BE2C (cell line): ENCODE results near the gene ABLIM3.

Experiments used
- DNase-seq: peaks from one replicate; pipeline ENCODE4 v3.0.0-alpha.2; 2020
- H3K27me3 ChIP-seq: fragments of 250-450 bp; sonication (Bioruptor Pico); 2 replicates; pipeline ENCODE4 v1.5.1; 2020; ENCODE audit warnings: mild to moderate bottlenecking
- H3K36me3 ChIP-seq: fragments of 250-450 bp; sonication (Bioruptor Pico); 2 replicates; pipeline ENCODE4 v1.5.1; 2020; ENCODE audit warnings: mild to moderate bottlenecking
- H3K4me1 ChIP-seq: fragments of 250-450 bp; sonication (Bioruptor Pico); 2 replicates; pipeline ENCODE4 v1.5.1; 2020
- H3K4me3 ChIP-seq: 2 replicates; pipeline ENCODE4 v1.5.1; 2011; ENCODE audit warnings: low read depth, low read length
- H3K9me3 ChIP-seq: fragments of 250-450 bp; sonication (Bioruptor Pico); 2 replicates; pipeline ENCODE4 v1.5.1; 2020
- CTCF ChIP-seq: IDR thresholded peaks from 2 replicates; pipeline ENCODE4 v1.5.1; 2012; ENCODE audit warnings: mild to moderate bottlenecking, low read depth, low read length

ABLIM3 gene

DNA sequence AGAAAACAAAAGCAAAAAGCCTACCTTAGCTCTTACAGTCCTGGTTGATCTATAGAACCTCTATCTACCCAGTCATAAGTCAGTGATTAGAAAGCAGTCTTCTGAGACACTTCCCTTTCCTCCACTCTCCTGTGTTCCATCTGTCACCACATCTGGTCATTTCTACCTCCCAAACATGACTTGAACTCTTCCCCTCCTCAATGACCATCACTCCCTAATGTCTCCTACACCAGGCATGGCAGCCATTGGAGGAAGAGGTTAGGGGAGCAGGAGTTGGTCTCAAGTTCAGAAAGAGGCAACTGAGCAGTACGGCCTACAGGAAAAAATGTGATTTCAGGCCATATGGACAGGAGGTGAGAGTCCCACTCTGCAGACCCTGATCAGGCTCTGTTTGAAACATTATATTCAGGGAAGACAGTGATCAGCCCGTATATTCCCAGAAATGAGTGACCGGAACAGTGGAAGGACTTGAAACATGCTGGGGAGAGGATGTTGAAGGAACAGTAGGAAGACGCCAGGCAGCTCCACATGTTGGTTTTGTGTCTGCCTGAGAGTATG is 12.0 kb downstream of the ABLIM3 start:
- no peaks in the 10 kb centered on the region for H3K36me3 ChIP-seq
- no peak overlapping the region for H3K4me3 ChIP-seq
- H3K9me3 ChIP-seq = no peaks in the 10 kb centered on the region
- no peaks in the 10 kb centered on the region for H3K4me1 ChIP-seq
- H3K27me3 ChIP-seq = no peaks in the 10 kb centered on the region
- no peak for DNase-seq
- TF ChIP-seq CTCF = no peak

- Histone ChIP-seq H3K36me3 (no peaks in the 10 kb centered on the region), H3K9me3 (no peaks in the 10 kb centered on the region), H3K4me3 (no peak overlapping the region), H3K4me1 (no peaks in the 10 kb centered on the region), H3K27me3 (no peaks in the 10 kb centered on the region)
- no peak for DNase-seq
- no peak for TF ChIP-seq CTCF
These were observed 12.7 kb downstream of the ABLIM3 start for GRCh38 chr5:149153751-149154610.

DNA sequence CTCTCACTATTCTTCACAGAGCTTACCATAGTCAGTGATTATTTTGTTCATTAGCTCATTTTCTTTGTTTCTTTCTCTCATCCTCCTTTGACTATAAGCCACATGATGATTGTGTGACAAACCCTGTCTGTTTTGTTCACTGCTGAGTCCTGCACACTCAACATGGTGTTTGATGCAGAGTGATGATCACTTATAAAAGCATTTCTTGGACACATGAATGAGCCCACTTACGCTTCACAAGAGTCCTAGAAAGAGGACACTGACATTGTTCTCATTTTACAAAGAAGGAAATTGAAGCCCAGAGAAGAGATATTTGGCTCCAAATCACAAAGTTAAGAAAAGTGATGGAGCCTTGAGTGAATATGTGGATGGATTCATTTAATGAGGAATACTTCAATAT is 13.4 kb downstream of the ABLIM3 start:
- DNase-seq = no peak
- no peaks in the 10 kb centered on the region for H3K4me1 ChIP-seq
- no peaks in the 10 kb centered on the region for H3K9me3 ChIP-seq
- TF ChIP-seq CTCF = no peak
- H3K27me3 ChIP-seq = no peaks in the 10 kb centered on the region
- no peak overlapping the region for H3K4me3 ChIP-seq
- H3K36me3 ChIP-seq = no peaks in the 10 kb centered on the region

GRCh38 chr5:149156435-149157083 is 15.3 kb downstream of the ABLIM3 start:
- Histone ChIP-seq H3K27me3 (no peaks in the 10 kb centered on the region), H3K4me1 (no peaks in the 10 kb centered on the region), H3K9me3 (no peaks in the 10 kb centered on the region), H3K36me3 (no peaks in the 10 kb centered on the region), H3K4me3 (no peak overlapping the region)
- TF ChIP-seq CTCF = no peak
- no peak for DNase-seq

- no peak for TF ChIP-seq CTCF
- no peak for DNase-seq
- H3K4me1 ChIP-seq = no peaks in the 10 kb centered on the region
These were observed 16.0 kb downstream of the ABLIM3 start for GRCh38 chr5:149157330-149157729.

GRCh38 chr5:149160291-149160787 is 19.0 kb downstream of the ABLIM3 start:
- no peaks in the 10 kb centered on the region for H3K4me1 ChIP-seq
- DNase-seq = no peak
- H3K36me3 ChIP-seq = no peaks in the 10 kb centered on the region
- H3K27me3 ChIP-seq = no peaks in the 10 kb centered on the region
- no peak overlapping the region for H3K4me3 ChIP-seq
- no peak for TF ChIP-seq CTCF
- no peaks in the 10 kb centered on the region for H3K9me3 ChIP-seq

More at GRCh38 chr5:149157330-149157729, 16.0 kb downstream of the ABLIM3 start:
- Histone ChIP-seq H3K9me3 (no peaks in the 10 kb centered on the region), H3K36me3 (no peaks in the 10 kb centered on the region), H3K4me3 (no peak overlapping the region), H3K27me3 (no peaks in the 10 kb centered on the region)
